ENCODE data around the gene PRKAR1B.

The PRKAR1B gene

GRCh38 chr7:601036-601594, 126.0 kb downstream of the PRKAR1B start:
- no peak for DNase-seq

- DNase-seq: no peak
These were observed 126.7 kb downstream of the PRKAR1B start for GRCh38 chr7:600149-601035.

- DNase-seq: no peak
These were observed 128.2 kb downstream of the PRKAR1B start for GRCh38 chr7:598899-599298.

- DNase-seq: no peak
These were observed 129.5 kb downstream of the PRKAR1B start for GRCh38 chr7:597348-598178.

GRCh38 chr7:596819-597182, 130.3 kb downstream of the PRKAR1B start:
- no peak for DNase-seq

- DNase-seq: no peak
These were observed 130.8 kb downstream of the PRKAR1B start for GRCh38 chr7:596071-596818.

- no peak for DNase-seq
These were observed 131.5 kb downstream of the PRKAR1B start for GRCh38 chr7:595621-596010.

GRCh38 chr7:594920-595620, 132.0 kb downstream of the PRKAR1B start:
- no peak for DNase-seq

GRCh38 chr7:594212-594913, 132.7 kb downstream of the PRKAR1B start:
- no peak for DNase-seq

- DNase-seq: no peak
These were observed 133.6 kb downstream of the PRKAR1B start for GRCh38 chr7:593324-594115.

- no peak for DNase-seq
These were observed 135.0 kb downstream of the PRKAR1B start for GRCh38 chr7:591856-592628.

GRCh38 chr7:590731-591551, 136.1 kb downstream of the PRKAR1B start:
- DNase-seq: no peak

GRCh38 chr7:589781-590575, 137.1 kb downstream of the PRKAR1B start:
- no peak for DNase-seq

- DNase-seq: no peak
These were observed 139.3 kb downstream of the PRKAR1B start for GRCh38 chr7:587767-588166.

- DNase-seq: no peak
These were observed 140.6 kb downstream of the PRKAR1B start for GRCh38 chr7:586494-586893.

GRCh38 chr7:585873-586272, 141.2 kb downstream of the PRKAR1B start:
- no peak for DNase-seq

GRCh38 chr7:585229-585711, 141.8 kb downstream of the PRKAR1B start:
- DNase-seq: no peak

- DNase-seq: no peak
These were observed 142.3 kb downstream of the PRKAR1B start for GRCh38 chr7:584820-585219.
